ENCODE data around the gene SCMH1.

DNA sequence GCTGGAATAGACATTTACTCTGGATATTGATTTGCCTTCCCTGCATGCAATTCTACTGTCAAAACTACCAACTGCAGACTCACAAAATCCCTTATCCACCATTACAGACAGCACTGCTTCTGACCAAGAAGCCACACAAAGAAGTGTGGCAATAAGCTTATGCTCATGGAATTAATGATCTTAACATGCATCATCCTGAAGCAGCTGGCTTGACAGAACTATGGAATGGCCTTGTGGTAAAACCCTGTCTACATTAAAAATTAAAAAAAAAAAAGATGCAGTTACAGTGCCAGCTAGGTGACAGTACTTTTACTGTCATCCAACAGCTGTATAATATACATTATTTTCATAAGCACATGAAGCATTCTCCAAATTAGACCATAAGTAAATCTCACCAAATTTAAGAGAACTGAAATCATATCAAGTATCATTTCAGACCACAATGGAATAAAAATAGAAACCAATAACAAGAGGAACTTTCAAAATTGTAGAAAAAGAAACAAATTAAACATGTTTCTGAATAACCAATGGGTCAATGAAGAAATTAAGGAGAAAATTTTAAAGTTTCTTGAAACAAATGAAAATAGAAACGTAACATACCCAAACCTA lies 70.7 kb downstream of the SCMH1 start:
- TF ChIP-seq, protein P1, sequence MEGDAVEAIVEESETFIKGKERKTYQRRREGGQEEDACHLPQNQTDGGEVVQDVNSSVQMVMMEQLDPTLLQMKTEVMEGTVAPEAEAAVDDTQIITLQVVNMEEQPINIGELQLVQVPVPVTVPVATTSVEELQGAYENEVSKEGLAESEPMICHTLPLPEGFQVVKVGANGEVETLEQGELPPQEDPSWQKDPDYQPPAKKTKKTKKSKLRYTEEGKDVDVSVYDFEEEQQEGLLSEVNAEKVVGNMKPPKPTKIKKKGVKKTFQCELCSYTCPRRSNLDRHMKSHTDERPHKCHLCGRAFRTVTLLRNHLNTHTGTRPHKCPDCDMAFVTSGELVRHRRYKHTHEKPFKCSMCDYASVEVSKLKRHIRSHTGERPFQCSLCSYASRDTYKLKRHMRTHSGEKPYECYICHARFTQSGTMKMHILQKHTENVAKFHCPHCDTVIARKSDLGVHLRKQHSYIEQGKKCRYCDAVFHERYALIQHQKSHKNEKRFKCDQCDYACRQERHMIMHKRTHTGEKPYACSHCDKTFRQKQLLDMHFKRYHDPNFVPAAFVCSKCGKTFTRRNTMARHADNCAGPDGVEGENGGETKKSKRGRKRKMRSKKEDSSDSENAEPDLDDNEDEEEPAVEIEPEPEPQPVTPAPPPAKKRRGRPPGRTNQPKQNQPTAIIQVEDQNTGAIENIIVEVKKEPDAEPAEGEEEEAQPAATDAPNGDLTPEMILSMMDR (IDR thresholded peaks at IDR 0.05 in 8 of 11, conservative IDR thresholded peaks at IDR 0.05 in 3 of 11), result no peak
- TF ChIP-seq POLR2AphosphoS5 (IDR thresholded peaks at IDR 0.05), result no peak

All from spleen (tissue), 7 donors.